ENCODE measurements around the gene AP1S2. TPM values are rescaled to one million over a fixed set of nuclear protein-coding genes. Genes with fewer than 3 reads are reported as not detected.

AP1S2 gene
- total and polyA plus RNA-seq, 9 of the 15 experiments (the other 6 are each of a cell fraction or from before 2014, with no cell fraction given) = 11.1 to 64.2 (median 25.8) TPM

DNA sequence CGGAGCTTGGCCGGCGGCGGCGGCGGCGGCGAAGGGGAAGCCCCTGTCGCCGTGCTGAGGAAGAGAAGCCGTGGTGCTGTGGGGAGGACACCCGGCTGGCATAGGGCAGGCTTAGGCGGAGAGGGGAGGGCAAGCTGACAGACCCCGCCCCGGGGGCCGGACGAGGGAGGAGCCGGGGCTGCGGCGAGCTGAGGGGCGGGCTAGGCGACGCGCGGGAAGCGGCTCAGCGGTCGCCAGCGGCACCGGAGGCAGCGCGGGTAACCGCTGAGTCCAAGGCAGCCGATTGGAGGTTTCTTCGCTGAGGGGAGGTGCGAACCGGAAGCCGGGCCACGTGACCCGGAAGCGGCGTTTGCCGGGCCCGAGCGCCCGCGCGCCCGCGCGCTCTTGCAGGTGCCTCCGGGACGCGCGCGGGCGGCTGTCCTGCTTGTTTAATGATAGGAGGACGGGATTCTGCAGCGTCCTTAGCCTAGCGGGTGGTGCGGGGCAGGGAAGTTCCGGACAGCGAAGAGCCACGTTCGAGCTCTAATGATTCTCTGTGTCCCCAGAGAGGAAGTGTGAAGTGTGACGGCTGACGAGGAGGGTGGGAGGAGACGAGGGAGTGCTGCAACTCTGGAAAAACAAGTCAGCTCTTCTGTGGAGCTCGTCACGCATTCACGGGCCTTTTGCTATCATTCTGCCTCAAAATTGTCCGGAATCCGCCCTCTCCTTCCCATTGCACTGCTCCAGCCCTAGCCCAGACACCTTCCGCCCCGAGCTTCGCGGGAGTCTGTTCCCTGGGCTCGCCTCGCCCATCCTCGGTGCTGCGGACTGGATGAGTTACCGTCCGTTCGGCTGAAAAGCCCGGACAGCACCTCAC lies at the start of gene AP1S2 (continued):
- TF ChIP-seq, protein P1, sequence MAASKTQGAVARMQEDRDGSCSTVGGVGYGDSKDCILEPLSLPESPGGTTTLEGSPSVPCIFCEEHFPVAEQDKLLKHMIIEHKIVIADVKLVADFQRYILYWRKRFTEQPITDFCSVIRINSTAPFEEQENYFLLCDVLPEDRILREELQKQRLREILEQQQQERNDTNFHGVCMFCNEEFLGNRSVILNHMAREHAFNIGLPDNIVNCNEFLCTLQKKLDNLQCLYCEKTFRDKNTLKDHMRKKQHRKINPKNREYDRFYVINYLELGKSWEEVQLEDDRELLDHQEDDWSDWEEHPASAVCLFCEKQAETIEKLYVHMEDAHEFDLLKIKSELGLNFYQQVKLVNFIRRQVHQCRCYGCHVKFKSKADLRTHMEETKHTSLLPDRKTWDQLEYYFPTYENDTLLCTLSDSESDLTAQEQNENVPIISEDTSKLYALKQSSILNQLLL (CRISPR knock-in tag; IDR thresholded peaks at IDR 0.05; ENCODE audit: borderline replicate concordance) = no peak
- TF ChIP-seq ZNF217 (CRISPR knock-in tag; IDR thresholded peaks at IDR 0.05) (no peak), TCFL5 (CRISPR knock-in tag; conservative IDR thresholded peaks at IDR 0.05) (no peak), GABPB2 (CRISPR knock-in tag; conservative IDR thresholded peaks at IDR 0.05) (no peak), MCM2 (IDR thresholded peaks at IDR 0.05; ENCODE audit: low read depth) (no peak), ZNF133 (CRISPR knock-in tag; IDR thresholded peaks at IDR 0.05) (no peak), SPI1 (IDR thresholded peaks at IDR 0.05; ENCODE audit: borderline replicate concordance, low read depth, low read length) (peak; percentile 92), SIN3A (IDR thresholded peaks at IDR 0.05; ENCODE audit: borderline replicate concordance in 2 of 2, control insufficient read depth in 1 of 2, low read depth in 2 of 2, low read length in 2 of 2) (no peak; a peak in 1 of 4 replicates), CBFB (CRISPR knock-in tag; IDR thresholded peaks at IDR 0.05) (no peak), ESRRB (CRISPR knock-in tag; IDR thresholded peaks at IDR 0.05; ENCODE audit: borderline replicate concordance) (no peak), GTF2A2 (tag; IDR thresholded peaks at IDR 0.05) (no peak), NCOA6 (IDR thresholded peaks at IDR 0.05) (no peak), ZNF174 (CRISPR knock-in tag; IDR thresholded peaks at IDR 0.05) (no peak), RFX5 (IDR thresholded peaks at IDR 0.05; ENCODE audit: low read depth, low read length) (peak; percentile 70), SAFB (IDR thresholded peaks at IDR 0.05; ENCODE audit: borderline replicate concordance, low read depth, low read length) (no peak), TEAD4 (IDR thresholded peaks at IDR 0.05; ENCODE audit: low read length) (no peak), TEAD4 (CRISPR knock-in tag; IDR thresholded peaks at IDR 0.05; ENCODE audit: borderline replicate concordance) (no peak), ZNF23 (CRISPR knock-in tag; IDR thresholded peaks at IDR 0.05) (no peak), SP1 (CRISPR knock-in tag; IDR thresholded peaks at IDR 0.05) (peak; percentile 48)
- TF ChIP-seq, protein P2, sequence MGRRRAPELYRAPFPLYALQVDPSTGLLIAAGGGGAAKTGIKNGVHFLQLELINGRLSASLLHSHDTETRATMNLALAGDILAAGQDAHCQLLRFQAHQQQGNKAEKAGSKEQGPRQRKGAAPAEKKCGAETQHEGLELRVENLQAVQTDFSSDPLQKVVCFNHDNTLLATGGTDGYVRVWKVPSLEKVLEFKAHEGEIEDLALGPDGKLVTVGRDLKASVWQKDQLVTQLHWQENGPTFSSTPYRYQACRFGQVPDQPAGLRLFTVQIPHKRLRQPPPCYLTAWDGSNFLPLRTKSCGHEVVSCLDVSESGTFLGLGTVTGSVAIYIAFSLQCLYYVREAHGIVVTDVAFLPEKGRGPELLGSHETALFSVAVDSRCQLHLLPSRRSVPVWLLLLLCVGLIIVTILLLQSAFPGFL (CRISPR knock-in tag; IDR thresholded peaks at IDR 0.05) = no peak
- TF ChIP-seq, protein P3, sequence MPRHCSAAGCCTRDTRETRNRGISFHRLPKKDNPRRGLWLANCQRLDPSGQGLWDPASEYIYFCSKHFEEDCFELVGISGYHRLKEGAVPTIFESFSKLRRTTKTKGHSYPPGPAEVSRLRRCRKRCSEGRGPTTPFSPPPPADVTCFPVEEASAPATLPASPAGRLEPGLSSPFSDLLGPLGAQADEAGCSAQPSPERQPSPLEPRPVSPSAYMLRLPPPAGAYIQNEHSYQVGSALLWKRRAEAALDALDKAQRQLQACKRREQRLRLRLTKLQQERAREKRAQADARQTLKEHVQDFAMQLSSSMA (CRISPR knock-in tag; IDR thresholded peaks at IDR 0.05) = no peak
- TF ChIP-seq, protein P4, sequence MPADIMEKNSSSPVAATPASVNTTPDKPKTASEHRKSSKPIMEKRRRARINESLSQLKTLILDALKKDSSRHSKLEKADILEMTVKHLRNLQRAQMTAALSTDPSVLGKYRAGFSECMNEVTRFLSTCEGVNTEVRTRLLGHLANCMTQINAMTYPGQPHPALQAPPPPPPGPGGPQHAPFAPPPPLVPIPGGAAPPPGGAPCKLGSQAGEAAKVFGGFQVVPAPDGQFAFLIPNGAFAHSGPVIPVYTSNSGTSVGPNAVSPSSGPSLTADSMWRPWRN (IDR thresholded peaks at IDR 0.05; ENCODE audit: low read depth) = no peak
- TF ChIP-seq, protein P5, sequence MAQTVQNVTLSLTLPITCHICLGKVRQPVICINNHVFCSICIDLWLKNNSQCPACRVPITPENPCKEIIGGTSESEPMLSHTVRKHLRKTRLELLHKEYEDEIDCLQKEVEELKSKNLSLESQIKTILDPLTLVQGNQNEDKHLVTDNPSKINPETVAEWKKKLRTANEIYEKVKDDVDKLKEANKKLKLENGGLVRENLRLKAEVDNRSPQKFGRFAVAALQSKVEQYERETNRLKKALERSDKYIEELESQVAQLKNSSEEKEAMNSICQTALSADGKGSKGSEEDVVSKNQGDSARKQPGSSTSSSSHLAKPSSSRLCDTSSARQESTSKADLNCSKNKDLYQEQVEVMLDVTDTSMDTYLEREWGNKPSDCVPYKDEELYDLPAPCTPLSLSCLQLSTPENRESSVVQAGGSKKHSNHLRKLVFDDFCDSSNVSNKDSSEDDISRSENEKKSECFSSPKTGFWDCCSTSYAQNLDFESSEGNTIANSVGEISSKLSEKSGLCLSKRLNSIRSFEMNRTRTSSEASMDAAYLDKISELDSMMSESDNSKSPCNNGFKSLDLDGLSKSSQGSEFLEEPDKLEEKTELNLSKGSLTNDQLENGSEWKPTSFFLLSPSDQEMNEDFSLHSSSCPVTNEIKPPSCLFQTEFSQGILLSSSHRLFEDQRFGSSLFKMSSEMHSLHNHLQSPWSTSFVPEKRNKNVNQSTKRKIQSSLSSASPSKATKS (CRISPR knock-in tag; IDR thresholded peaks at IDR 0.05) = no peak
